ENCODE results near the gene ZNRF1. TPM values are rescaled to one million over a fixed set of nuclear protein-coding genes. Genes with fewer than 3 reads are reported as not detected.

Gene ZNRF1
- total and polyA plus RNA-seq, 2 donors from 2014 or later: 10.8 to 23.1 TPM

GRCh38 chr16:75118943-75119539, 120.2 kb downstream of the ZNRF1 start:
- no peaks in the 10 kb centered on the region for H3K36me3 ChIP-seq (ENCODE audit: control insufficient read depth in 2 of 3, insufficient read depth in 3 of 3, low read length in 3 of 3)
- intact Hi-C loops (cut with DNase I): no loop called here
- peaks cover 0 to 6% (median 5%) of the 10 kb centered on the region in 3 donors for H3K4me1 ChIP-seq (ENCODE audit: control insufficient read depth in 2 of 3, insufficient read depth in 2 of 3, low read depth in 1 of 3, low read length in 3 of 3)
- no peaks in the 10 kb centered on the region for H3K27me3 ChIP-seq (ENCODE audit: control insufficient read depth, insufficient read depth, low read length)
- H3K27ac ChIP-seq (ENCODE audit: low read depth in 2 of 2, low read length in 2 of 2): no peak overlapping the region
- no peak for TF ChIP-seq CTCF (IDR thresholded peaks at IDR 0.05; ENCODE audit: borderline replicate concordance, extremely low read depth, insufficient read depth)
- peaks cover 0 to 8% (median 4%) of the 10 kb centered on the region in 3 donors for H3K9me3 ChIP-seq (ENCODE audit: control insufficient read depth in 2 of 3, insufficient read depth in 1 of 3, low read length in 3 of 3)
- DNase-seq (no peak), FAIRE-seq (no peak)
- no peak overlapping the region for H3K9ac ChIP-seq (ENCODE audit: low read length in 3 of 3)
- no peak overlapping the region for H3K4me3 ChIP-seq (ENCODE audit: low read length in 3 of 3)

- Histone ChIP-seq H3K4me3 (ENCODE audit: low read length in 3 of 3) (no peak overlapping the region), H3K4me1 (ENCODE audit: control insufficient read depth in 2 of 3, insufficient read depth in 2 of 3, low read depth in 1 of 3, low read length in 3 of 3) (peaks cover 0 to 3% (median under 1%) of the 10 kb centered on the region in 3 donors), H3K36me3 (ENCODE audit: control insufficient read depth in 2 of 3, insufficient read depth in 3 of 3, low read length in 3 of 3) (no peaks in the 10 kb centered on the region), H3K27ac (ENCODE audit: low read depth in 2 of 2, low read length in 2 of 2) (no peak overlapping the region), H3K9ac (ENCODE audit: low read length in 3 of 3) (no peak overlapping the region), H3K27me3 (ENCODE audit: control insufficient read depth, insufficient read depth, low read length) (no peaks in the 10 kb centered on the region), H3K9me3 (ENCODE audit: control insufficient read depth in 2 of 3, insufficient read depth in 1 of 3, low read length in 3 of 3) (peaks cover 0 to 8% (median 4%) of the 10 kb centered on the region in 3 donors)
- no peak for DNase-seq
- FAIRE-seq: no peak
- intact Hi-C loops (cut with DNase I): no loop called here
- TF ChIP-seq CTCF (IDR thresholded peaks at IDR 0.05; ENCODE audit: borderline replicate concordance, extremely low read depth, insufficient read depth): no peak
Measured at GRCh38 chr16:75120253-75120652, 121.4 kb downstream of the ZNRF1 start.

DNA sequence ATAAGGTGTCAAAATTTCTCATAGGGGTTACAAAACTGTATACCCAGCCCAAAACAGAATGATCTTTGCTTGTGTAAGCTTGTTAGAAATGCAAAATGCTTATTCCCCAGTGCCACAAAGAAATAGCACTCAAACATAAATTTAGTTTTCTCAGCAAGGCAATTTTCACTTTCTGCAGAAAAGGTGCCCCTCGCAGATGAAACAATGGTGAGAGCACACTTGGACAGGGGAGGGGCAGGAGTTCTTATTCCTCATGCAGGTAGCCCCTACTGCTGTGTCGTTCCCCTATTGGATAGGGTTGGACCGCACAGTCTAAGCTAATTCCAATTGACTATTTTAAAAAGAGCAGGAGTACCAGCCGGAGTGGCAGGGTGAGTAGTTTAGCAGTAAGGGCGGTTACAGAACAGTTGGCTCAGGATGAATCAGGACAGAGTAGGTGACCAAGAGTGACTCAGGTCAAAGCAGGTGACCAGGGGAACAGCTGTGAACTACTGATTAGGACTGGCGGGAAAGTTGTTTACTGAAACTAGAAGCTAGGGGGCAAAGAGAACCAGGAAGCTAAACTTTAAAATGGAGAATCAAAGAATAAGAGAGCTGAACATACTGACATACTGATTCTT, 123.2 kb downstream of the ZNRF1 start:
- intact Hi-C loops (cut with DNase I): no loop called here

More for the DNA sequence above, 123.2 kb downstream of the ZNRF1 start:
- H3K27ac ChIP-seq (ENCODE audit: low read depth in 2 of 2, low read length in 2 of 2): no peak overlapping the region
- H3K36me3 ChIP-seq (ENCODE audit: control insufficient read depth in 2 of 3, insufficient read depth in 3 of 3, low read length in 3 of 3): no peaks in the 10 kb centered on the region
- no peaks in the 10 kb centered on the region for H3K27me3 ChIP-seq (ENCODE audit: control insufficient read depth, insufficient read depth, low read length)
- FAIRE-seq (no peak), DNase-seq (no peak)
- H3K4me1 ChIP-seq (ENCODE audit: control insufficient read depth in 2 of 3, insufficient read depth in 2 of 3, low read depth in 1 of 3, low read length in 3 of 3): no peaks in the 10 kb centered on the region
- peaks cover 0 to 8% (median 4%) of the 10 kb centered on the region in 3 donors for H3K9me3 ChIP-seq (ENCODE audit: control insufficient read depth in 2 of 3, insufficient read depth in 1 of 3, low read length in 3 of 3)
- no peak for TF ChIP-seq CTCF (IDR thresholded peaks at IDR 0.05; ENCODE audit: borderline replicate concordance, extremely low read depth, insufficient read depth)
- no peak overlapping the region for H3K9ac ChIP-seq (ENCODE audit: low read length in 3 of 3)
- no peak overlapping the region for H3K4me3 ChIP-seq (ENCODE audit: low read length in 3 of 3)
